Vagina (tissue), 2 donors: ENCODE results near the gene PRDM16. TPM values are rescaled to one million over a fixed set of nuclear protein-coding genes. Genes with fewer than 3 reads are reported as not detected.

Source experiments
- DNase-seq, 2 donors: peaks; one replicate each; pipeline ENCODE4 v3.0.0-alpha.2; 2017; ENCODE audit errors: extremely low spot score in 2 of 2
- H3K27ac ChIP-seq: fragments of 200-600 bp; sonication (generic); one replicate; pipeline ENCODE4 v1.5.1; 2019
- H3K27me3 ChIP-seq: fragments of 200-600 bp; sonication (generic); one replicate; pipeline ENCODE4 v1.5.1; 2019
- H3K36me3 ChIP-seq, 2 donors: fragments of 200-600 bp; sonication (generic); one replicate each; pipeline ENCODE4 v1.5.1; 2017 to 2019
- H3K4me1 ChIP-seq: fragments of 200-600 bp; sonication (generic); one replicate; pipeline ENCODE4 v1.5.1; 2019
- H3K4me3 ChIP-seq, 2 donors: fragments of 200-600 bp; sonication (generic); 1 replicate in 1 of 2; 2 replicates in 1 of 2; pipeline ENCODE4 v1.5.1; 2016 to 2019
- H3K9me3 ChIP-seq: fragments of 200-600 bp; sonication (generic); one replicate; pipeline ENCODE4 v1.5.1; 2019
- CTCF ChIP-seq, 3 experiments: fragments of 450-650 bp in 2 of 3; fragments of 200-600 bp in 1 of 3; sonication (generic) in 1 of 3; IDR thresholded peaks; one replicate each; pipeline ENCODE4 v1.5.1; 2017 to 2019; ENCODE audit warnings: antibody characterized with exemption in 3 of 3, mild to moderate bottlenecking in 2 of 3, moderate library complexity in 2 of 3
- POLR2A ChIP-seq, 2 donors: fragments of 450-650 bp; IDR thresholded peaks; one replicate each; pipeline ENCODE4 v1.6.1; 2017; ENCODE audit warnings: antibody characterized with exemption in 2 of 2, mild to moderate bottlenecking in 2 of 2, moderate library complexity in 2 of 2
- POLR2AphosphoS5 ChIP-seq, 2 donors: sonication (generic); formaldehyde crosslinking; IDR thresholded peaks; one replicate each; pipeline ENCODE4 v1.9.0; 2017; ENCODE audit warnings: antibody characterized with exemption in 2 of 2, mild to moderate bottlenecking in 2 of 2, low read depth in 1 of 2; ENCODE audit not compliant: insufficient read depth in 1 of 2
- intact Hi-C: fragments of 100-400 bp; cut with DNase I; formaldehyde crosslinking; loops from one replicate; pipeline ENCODE4 v1.15.1; 2023
- total RNA-seq: library from RNA; depleted of rRNA; stranded (reverse); fragments of >200 nt; gene quantifications from one replicate; pipeline ENCODE4 v1.2.3, GENCODE V29; 2016

Gene PRDM16
- total RNA-seq, 1 donor from 2014 or later, result 3.9 TPM

DNA sequence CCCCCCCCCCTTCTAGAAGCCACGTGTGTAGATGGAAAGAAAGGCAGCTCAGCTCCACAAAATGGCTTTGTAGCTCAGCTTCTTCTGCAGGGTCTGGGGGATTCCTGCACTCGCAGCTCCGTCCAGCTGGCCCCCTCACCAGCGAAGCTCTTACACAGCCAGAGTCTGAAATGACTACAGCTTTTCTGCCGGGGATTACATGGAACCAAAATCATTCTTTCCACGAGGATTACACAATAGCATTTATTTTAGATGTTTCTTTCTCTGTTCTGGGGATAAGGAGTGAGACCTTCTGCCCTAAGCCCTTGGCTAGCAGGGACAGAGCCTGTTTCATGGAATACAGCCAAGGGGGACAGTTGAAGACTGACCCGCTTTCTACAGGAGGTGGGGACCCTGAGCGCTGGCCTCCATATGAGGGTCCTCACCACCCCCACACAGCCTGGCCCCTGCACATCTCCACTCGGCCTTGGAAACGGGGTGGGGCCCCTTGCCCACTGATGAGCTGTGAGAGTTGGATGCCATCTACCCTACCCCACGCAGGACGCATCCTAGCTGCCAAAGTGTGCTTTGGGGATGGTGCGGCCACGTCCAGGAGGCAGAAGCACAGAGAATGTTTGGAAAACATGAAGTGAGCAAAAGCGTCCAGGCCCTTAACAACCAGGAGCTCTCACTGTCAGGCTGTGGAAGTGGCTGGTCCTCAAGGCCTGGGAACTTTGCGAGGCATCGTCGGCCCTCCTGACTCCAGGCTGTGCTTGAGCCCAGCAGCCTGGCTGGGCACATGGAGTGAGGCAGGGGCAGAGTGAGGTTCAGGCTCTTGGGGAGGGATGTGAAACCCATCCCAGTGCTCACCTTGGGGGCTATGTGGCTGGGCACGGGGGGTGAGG lies 33.2 kb upstream of the PRDM16 start:
- Histone ChIP-seq H3K9me3 (no peaks in the 10 kb centered on the region), H3K27me3 (no peaks in the 10 kb centered on the region), H3K4me3 (no peak overlapping the region), H3K4me1 (no peaks in the 10 kb centered on the region), H3K27ac (no peak overlapping the region), H3K36me3 (no peaks in the 10 kb centered on the region)
- no peak for TF ChIP-seq POLR2AphosphoS5 (IDR thresholded peaks at IDR 0.05; ENCODE audit: insufficient read depth in 1 of 2, low read depth in 1 of 2)
- no peak for DNase-seq
- intact Hi-C loops, result no loop called here

- no peak for DNase-seq
- Histone ChIP-seq H3K4me1 (no peaks in the 10 kb centered on the region), H3K36me3 (no peaks in the 10 kb centered on the region), H3K27me3 (no peaks in the 10 kb centered on the region), H3K27ac (no peak overlapping the region), H3K9me3 (no peaks in the 10 kb centered on the region), H3K4me3 (no peak overlapping the region)
- TF ChIP-seq CTCF (IDR thresholded peaks at IDR 0.05) (no peak), POLR2A (IDR thresholded peaks at IDR 0.05) (no peak), POLR2AphosphoS5 (IDR thresholded peaks at IDR 0.05; ENCODE audit: insufficient read depth in 1 of 2, low read depth in 1 of 2) (no peak)
- intact Hi-C loops, result no loop called here
Measured at GRCh38 chr1:3036447-3037280, 32.3 kb upstream of the PRDM16 start.

DNA sequence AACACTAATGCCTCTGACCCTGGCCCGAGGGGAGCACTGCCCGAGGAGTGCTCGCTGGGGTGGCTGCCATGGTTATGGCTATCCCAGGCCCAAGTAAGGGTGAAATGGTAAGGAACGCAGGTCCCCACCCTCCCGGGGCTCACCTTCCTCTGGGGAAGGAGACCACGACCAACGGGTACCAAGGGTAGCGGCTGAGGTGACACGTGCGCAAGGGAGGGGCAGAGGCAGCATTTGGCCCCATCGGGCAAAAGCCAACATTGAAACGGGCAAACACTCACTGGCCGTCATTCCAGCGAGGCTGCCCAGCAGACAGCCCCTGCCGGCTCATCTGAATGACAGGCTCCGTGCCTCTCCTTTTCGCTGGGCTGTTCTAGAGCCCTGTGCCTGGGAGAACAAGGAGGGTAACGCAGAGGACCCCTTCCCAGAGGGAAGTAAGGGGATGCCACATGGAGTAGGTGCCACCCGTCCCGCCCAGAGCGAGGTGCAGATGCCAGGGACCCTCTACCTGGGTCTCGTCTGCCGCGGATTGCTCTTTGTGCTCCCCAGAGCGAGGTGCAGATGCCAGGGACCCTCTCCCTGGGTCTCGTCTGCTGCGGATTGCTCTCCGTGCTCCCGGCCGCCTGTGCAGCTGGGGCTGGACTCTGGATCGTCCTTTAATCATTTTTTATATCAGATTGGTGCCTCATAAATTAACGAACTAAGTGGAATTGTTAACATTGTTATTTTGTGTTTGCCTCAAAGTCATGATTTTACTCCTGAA lies 31.5 kb upstream of the PRDM16 start:
- Histone ChIP-seq H3K4me1 (no peaks in the 10 kb centered on the region), H3K4me3 (no peak overlapping the region), H3K27ac (no peak overlapping the region), H3K27me3 (no peaks in the 10 kb centered on the region), H3K9me3 (no peaks in the 10 kb centered on the region), H3K36me3 (no peaks in the 10 kb centered on the region)
- TF ChIP-seq POLR2A (IDR thresholded peaks at IDR 0.05) (no peak), CTCF (IDR thresholded peaks at IDR 0.05) (no peak), POLR2AphosphoS5 (IDR thresholded peaks at IDR 0.05; ENCODE audit: insufficient read depth in 1 of 2, low read depth in 1 of 2) (no peak)
- intact Hi-C loops, result no loop called here
- no peak for DNase-seq

- DNase-seq, result no peak
- Histone ChIP-seq H3K4me1 (no peaks in the 10 kb centered on the region), H3K9me3 (no peaks in the 10 kb centered on the region), H3K36me3 (no peaks in the 10 kb centered on the region), H3K27ac (no peak overlapping the region), H3K27me3 (no peaks in the 10 kb centered on the region), H3K4me3 (no peak overlapping the region)
- intact Hi-C loops, result no loop called here
- TF ChIP-seq POLR2AphosphoS5 (IDR thresholded peaks at IDR 0.05; ENCODE audit: insufficient read depth in 1 of 2, low read depth in 1 of 2), result no peak
- TF ChIP-seq CTCF (IDR thresholded peaks at IDR 0.05), result no peak
Measured at GRCh38 chr1:3038113-3038551, 30.9 kb upstream of the PRDM16 start.

DNA sequence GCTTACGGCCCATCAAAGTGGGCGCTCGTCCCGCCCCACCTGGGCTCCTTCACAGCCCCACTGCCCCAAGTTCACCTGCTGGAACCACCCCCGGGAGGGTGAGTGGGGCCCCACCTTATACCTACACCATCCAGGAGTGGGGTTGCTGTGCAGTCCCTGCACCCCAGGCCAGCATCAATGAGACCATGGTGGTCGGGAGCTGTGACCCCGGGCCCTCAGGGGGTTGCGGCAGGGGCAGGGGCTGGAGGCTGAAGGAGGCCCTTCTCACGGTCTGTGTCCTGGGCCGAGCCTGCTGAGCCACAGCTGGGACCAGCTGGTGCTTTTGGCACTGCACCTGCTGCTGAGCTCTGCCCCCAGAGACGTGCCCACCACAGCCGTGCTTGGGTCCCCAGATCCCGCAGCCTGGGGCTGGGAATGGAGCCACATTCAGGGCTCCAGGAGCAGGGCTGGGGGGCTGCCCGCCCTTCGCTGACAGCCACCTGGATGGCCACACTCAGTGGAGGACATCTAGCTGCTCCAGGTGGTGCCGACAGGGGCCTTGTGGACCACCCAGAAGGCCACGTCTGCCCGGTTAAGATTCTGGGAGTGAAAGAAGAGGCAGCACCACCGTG lies 30.3 kb upstream of the PRDM16 start:
- DNase-seq, result no peak
- Histone ChIP-seq H3K9me3 (no peaks in the 10 kb centered on the region), H3K27ac (no peak overlapping the region), H3K27me3 (no peaks in the 10 kb centered on the region), H3K4me3 (no peak overlapping the region), H3K36me3 (no peaks in the 10 kb centered on the region), H3K4me1 (no peaks in the 10 kb centered on the region)
- no peak for TF ChIP-seq POLR2A (IDR thresholded peaks at IDR 0.05)
- no peak for TF ChIP-seq POLR2AphosphoS5 (IDR thresholded peaks at IDR 0.05; ENCODE audit: insufficient read depth in 1 of 2, low read depth in 1 of 2)
- TF ChIP-seq CTCF (IDR thresholded peaks at IDR 0.05), result no peak
- intact Hi-C loops, result no loop called here
